Esophagus muscularis mucosa (tissue), 4 donors: Measurements from ENCODE around the gene CYP39A1.

Source experiments
- EP300 ChIP-seq: sonication (generic); formaldehyde crosslinking; IDR thresholded peaks from one replicate; pipeline ENCODE4 v1.6.1; 2017; ENCODE audit warnings: antibody characterized with exemption
- POLR2A ChIP-seq: fragments of 450-650 bp; IDR thresholded peaks from one replicate; pipeline ENCODE4 v1.6.1; 2017; ENCODE audit warnings: antibody characterized with exemption, moderate library complexity, mild to moderate bottlenecking, low read depth
- POLR2AphosphoS5 ChIP-seq, 2 donors: sonication (generic); formaldehyde crosslinking; IDR thresholded peaks; one replicate each; pipeline ENCODE4 v1.6.1; 2017; ENCODE audit warnings: antibody characterized with exemption in 2 of 2
- TF ChIP-seq, protein P1 (sequence below), 3 experiments: fragments of 200-600 bp in 2 of 3; fragments of 450-650 bp in 1 of 3; sonication (generic) in 2 of 3; IDR thresholded peaks; one replicate each; pipeline ENCODE4 v1.5.1; 2017 to 2019; ENCODE audit warnings: antibody characterized with exemption in 3 of 3, mild to moderate bottlenecking in 2 of 3, moderate library complexity in 1 of 3

DNA sequence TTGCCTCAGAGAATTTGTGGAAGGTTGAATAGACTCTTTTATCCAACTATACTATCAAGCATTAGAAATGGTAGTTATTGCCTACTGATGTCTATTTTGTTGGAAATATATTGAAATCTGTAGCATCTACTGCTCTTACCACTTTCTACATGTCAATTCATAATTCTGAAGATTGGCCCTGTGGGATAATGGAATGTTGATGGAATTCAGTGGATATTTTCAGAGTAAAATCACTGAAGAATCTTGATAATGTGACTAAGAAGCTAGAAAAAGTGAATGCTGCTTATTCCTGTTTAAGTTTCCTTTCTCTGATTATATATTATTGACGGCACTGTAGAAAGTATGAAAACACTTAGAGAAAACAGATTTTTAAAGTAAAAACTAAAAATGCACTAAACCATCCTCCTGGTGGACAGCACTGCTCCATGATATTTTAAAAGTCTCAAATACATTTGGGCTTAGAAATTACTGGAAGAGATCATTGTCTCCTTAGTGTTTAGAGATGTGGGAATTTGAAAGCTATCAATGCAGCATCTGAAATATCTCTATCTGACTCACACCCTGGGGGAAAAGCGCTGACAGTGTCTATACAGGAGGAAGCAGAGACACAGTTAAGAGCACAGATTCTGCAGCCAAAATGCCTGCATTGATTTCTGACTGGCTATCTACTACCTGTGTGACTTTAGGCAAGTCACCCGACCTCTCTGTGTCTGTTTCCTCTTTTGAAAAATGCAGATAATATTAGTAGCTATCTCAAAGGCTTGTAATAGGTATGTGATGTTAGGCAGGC lies 123.5 kb downstream of the CYP39A1 start:
- no peak for TF ChIP-seq POLR2A
- TF ChIP-seq, protein P1, sequence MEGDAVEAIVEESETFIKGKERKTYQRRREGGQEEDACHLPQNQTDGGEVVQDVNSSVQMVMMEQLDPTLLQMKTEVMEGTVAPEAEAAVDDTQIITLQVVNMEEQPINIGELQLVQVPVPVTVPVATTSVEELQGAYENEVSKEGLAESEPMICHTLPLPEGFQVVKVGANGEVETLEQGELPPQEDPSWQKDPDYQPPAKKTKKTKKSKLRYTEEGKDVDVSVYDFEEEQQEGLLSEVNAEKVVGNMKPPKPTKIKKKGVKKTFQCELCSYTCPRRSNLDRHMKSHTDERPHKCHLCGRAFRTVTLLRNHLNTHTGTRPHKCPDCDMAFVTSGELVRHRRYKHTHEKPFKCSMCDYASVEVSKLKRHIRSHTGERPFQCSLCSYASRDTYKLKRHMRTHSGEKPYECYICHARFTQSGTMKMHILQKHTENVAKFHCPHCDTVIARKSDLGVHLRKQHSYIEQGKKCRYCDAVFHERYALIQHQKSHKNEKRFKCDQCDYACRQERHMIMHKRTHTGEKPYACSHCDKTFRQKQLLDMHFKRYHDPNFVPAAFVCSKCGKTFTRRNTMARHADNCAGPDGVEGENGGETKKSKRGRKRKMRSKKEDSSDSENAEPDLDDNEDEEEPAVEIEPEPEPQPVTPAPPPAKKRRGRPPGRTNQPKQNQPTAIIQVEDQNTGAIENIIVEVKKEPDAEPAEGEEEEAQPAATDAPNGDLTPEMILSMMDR (IDR thresholded peaks at IDR 0.05): no peak
- TF ChIP-seq POLR2AphosphoS5 (IDR thresholded peaks at IDR 0.05): no peak
- no peak for TF ChIP-seq EP300
